NCI-H2029 (cell line): Measurements from ENCODE around the gene DPP6.
A peak's percentile ranks its signal among the peaks of the same experiment; 100 is the strongest.

Experiments
- DNase-seq: peaks from one replicate; lab custom pipeline; 2025; lab: John Stamatoyannopoulos, UW

The DPP6 gene

GRCh38 chr7:154451480-154452457, 399.6 kb downstream of the DPP6 start:
- DNase-seq = no peak

GRCh38 chr7:154463794-154464193, 411.6 kb downstream of the DPP6 start:
- no peak for DNase-seq

- no peak for DNase-seq
These were observed 417.5 kb downstream of the DPP6 start for GRCh38 chr7:154469652-154470051.

GRCh38 chr7:154472343-154472742, 420.1 kb downstream of the DPP6 start:
- DNase-seq = no peak

GRCh38 chr7:154473360-154473759, 421.2 kb downstream of the DPP6 start:
- DNase-seq = no peak

- DNase-seq = no peak
These were observed 422.8 kb downstream of the DPP6 start for GRCh38 chr7:154474903-154475520.

- DNase-seq = no peak
These were observed 423.7 kb downstream of the DPP6 start for GRCh38 chr7:154475864-154476263.

- DNase-seq = peak; percentile 90
These were observed 428.6 kb downstream of the DPP6 start for GRCh38 chr7:154480817-154481216.

GRCh38 chr7:154482863-154483262, 430.7 kb downstream of the DPP6 start:
- DNase-seq = no peak

- DNase-seq = no peak
These were observed 432.2 kb downstream of the DPP6 start for GRCh38 chr7:154484406-154484805.

- DNase-seq = no peak
These were observed 432.7 kb downstream of the DPP6 start for GRCh38 chr7:154484943-154485342.

GRCh38 chr7:154489897-154490296, 437.7 kb downstream of the DPP6 start:
- no peak for DNase-seq

- no peak for DNase-seq
These were observed 441.4 kb downstream of the DPP6 start for GRCh38 chr7:154493594-154493993.

GRCh38 chr7:154497751-154498150, 445.6 kb downstream of the DPP6 start:
- no peak for DNase-seq

- peak; percentile 43 for DNase-seq
These were observed 451.9 kb downstream of the DPP6 start for GRCh38 chr7:154503962-154504550.

- no peak for DNase-seq
These were observed 452.7 kb downstream of the DPP6 start for GRCh38 chr7:154504918-154505317.

GRCh38 chr7:154505362-154505761, 453.2 kb downstream of the DPP6 start:
- DNase-seq = no peak

GRCh38 chr7:154509192-154509591, 457.0 kb downstream of the DPP6 start:
- DNase-seq = no peak

GRCh38 chr7:154512121-154512833, 460.1 kb downstream of the DPP6 start:
- DNase-seq = no peak

- no peak for DNase-seq
These were observed 465.6 kb downstream of the DPP6 start for GRCh38 chr7:154517768-154518167.

GRCh38 chr7:154519229-154519628, 467.0 kb downstream of the DPP6 start:
- DNase-seq = no peak

GRCh38 chr7:154530136-154530535, 477.9 kb downstream of the DPP6 start:
- no peak for DNase-seq
